ENCODE results near the gene EFTUD2.

- TF ChIP-seq EZH2 (IDR thresholded peaks at IDR 0.05; ENCODE audit: insufficient read depth, poor library complexity, severe bottlenecking): no peak
- TF ChIP-seq EZH2phosphoT487 (IDR thresholded peaks at IDR 0.05; ENCODE audit: insufficient read depth, low read depth): no peak
Observed at GRCh38 chr17:44807817-44808155, 91.5 kb downstream of the EFTUD2 start.

Measured in GM23248 (cell line).